Stimulated activated CD8-positive, alpha-beta memory T cell treated with anti-CD3 and anti-CD28 coated beads, Interleukin-12 subunit alpha, Interleukin-12 subunit beta, amount 100 ng/mL, for 24 hours (primary cell): ENCODE results near the gene ZCCHC7.
"Not testable (repeated sequence)": the region's sequence is repeated elsewhere in the genome, so short reads cannot be mapped to it uniquely, and the experiment has no call there.

Experiments used
- DNase-seq: peaks from one replicate; pipeline ENCODE4 v3.0.0-alpha.2; 2020; ENCODE audit errors: extremely low read depth

ZCCHC7 gene

DNA sequence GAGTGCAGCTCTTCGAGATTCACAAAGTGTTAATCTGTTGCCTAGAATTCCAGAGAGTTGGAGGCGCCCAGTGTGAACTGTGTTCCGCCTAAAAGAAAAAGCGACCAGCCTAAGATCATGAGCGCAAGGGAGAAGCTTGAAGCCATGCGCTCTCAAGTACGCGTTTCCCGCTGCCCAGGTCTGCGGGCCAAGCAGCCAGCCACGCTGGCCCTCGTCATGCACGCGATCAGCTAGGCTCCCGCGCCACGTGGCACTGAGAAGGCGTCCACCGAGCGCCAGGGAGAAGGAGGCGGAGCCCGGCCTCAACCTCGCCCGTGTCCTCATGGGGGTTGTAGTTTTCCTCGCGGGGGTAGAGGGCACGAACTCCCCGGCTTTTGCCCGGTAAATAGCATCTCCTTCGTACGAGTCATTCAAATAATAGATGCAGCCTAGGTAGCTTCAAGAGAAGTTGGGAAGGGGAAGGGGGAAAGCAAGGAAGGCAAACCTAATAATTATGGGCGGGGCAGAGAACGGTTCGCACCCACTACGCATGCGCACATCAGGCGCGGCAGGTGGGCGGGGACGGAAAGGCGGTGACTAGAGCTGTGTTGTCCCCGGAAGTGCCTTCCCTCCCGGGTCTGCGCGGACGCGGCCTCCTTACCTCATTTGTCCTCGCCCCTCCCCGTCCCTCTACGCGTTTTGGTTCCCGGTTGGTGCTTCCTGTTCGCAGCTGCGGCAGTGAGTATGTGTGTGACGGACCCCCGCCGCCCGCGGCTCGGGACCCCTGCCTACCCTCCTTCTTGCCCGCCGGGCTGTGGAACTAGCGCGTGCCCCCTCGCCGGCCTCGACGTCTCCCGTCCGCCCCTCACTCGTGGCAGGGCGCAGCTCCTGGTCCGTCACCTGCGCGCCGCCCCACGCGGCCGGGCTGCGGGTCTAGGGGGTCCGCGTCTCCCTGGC lies at the start of gene ZCCHC7:
Gene ZCCHC7 (plus strand): TSS at position 668 of the 936 bp plus-strand sequence.
- DNase-seq: peak; percentile 89

DNA sequence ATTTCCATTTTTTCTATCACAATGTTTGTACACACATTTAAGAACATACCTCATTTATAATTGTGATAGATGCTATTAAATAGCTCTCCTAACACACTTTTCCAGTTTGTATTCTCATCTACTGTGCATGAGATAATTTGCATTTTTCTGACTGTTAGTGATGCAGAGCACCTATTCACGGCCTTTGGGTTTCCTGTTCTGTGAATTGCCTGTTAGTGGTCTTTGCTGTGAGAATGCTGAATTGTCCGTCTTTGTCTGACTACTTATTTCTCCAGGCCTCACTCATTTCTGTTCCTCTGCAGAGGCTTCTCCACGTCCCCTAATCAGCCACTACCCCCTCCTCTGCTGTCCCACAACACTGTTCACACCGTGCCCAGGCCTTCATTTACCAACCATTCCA lies 45.6 kb upstream of the ZCCHC7 start:
- DNase-seq: not testable (repeated sequence)

DNA sequence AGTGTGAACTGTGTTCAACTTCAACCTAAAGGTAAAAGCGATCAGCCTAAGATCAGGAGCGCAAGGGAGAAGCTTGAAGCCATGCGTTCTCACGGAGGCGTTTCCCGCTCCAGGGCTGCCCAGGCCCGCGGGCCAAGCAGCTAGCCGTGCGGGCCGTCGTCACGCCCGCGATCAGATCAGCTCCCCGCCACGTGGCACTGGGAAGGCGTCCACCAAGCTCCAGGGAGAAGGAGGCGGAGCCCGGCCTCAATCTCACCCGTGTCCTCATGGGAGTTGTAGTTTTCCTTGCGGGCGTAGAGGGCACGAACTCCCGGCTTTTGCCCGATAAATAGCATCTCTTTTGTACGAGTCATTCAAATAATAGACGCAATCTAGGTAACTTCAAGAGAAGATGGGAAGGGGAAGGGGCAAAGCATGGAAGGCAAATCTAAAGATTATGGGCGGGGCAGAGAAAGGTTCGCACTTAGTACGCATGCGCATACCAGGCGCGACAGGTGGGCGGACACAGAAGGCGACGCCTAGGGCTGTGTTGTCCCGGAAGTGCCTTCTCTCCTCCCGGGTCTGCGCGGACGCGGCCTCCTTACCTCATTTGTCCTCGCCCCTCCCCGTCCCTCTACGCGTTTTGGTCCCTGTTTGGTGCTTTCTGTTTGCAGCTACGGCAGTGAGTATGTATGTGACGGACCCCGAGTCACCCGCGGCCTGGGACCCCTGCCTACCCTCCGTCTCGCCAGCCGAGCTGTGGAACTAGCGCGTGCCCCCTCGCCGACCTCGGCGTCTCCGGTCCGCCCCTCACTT lies 40.8 kb upstream of the ZCCHC7 start:
- DNase-seq: peak; percentile 77

DNA sequence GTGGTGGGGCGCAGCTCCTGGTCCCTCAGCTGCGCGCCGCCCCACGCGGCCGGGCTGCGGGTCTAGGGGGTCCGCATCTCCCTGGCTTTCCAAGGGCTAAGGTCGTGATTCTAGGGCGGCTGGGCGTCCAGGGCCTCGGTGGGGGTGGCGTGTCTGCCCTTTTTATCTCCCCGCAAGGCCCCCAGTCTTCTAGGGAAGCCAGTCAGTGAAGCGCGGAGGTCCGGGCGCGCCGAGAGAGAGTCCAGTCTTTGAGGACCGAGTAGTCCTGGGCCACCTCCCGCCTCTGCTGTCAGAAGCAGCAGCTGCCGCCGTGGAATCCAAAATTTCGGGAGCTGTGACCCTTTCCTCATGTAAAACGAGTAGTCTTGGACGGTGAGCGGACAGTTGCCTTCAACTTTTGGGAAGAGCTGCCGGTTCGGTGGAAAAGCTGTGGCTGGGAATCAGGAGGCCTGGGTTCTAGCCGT lies 40.2 kb upstream of the ZCCHC7 start:
- not testable (repeated sequence) for DNase-seq

DNA sequence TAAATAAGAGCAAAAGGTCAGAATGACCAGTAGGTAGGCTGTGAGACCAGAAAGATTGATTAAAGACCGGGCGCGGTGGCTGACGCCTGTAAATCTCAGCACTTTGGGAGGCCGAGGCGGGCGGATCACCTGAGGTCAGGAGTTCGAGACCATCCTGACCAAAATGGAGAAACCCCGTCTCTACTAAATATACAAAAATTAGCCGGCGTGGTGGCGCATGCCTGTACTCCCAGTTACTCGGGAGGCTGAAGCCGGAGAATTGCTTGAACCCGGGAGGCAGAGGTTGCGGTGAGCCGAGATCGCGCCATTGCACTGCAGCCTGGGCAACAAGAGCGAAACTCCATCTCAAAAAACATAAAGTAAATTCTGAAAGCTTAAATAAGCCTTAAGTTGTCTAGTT lies 38.9 kb upstream of the ZCCHC7 start:
- DNase-seq: not testable (repeated sequence)

DNA sequence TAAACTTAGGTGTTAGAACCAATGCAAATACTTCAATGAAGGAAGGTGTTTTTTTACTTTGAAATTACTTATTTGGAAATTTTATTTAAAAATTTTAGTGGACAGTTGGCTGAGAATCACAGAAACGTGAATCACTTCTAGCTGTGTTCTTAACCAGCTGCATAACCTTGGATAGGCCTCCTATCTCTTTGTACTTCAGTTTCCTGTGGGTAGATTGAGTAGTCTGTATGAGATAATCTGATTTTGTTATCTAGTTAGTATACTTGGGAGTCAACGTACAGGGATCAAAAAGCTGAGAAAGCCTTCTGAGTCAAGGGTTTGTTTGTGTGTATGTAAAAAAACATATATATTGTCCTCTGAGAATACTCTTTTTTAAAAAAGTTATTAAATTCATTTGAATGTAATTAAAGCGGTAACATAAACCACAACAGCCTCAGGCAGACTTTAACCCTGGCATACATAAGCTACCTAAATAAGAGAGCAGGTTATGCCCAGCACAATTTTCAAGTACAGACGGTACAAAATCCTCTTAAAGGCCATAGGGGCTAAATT lies 38.1 kb upstream of the ZCCHC7 start:
- no peak for DNase-seq

DNA sequence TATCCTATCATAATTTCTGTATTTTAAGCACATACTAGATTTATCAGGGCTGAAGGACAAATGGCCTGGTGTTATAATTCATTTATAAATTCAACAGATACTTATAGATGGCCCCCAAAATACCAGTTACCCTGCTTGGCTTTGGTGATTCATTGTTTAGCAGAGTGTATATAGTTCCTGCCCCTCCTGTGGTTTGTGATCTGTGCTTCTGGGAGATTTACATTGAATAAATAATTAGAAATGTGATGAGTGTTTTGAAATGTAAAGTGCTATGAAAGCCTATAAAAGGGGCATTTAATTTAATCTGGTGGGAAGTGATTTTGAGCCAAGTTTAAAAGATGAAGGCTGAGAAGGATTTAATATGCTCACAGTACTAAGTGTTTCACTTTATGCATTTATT lies 36.7 kb upstream of the ZCCHC7 start:
- DNase-seq: no peak

DNA sequence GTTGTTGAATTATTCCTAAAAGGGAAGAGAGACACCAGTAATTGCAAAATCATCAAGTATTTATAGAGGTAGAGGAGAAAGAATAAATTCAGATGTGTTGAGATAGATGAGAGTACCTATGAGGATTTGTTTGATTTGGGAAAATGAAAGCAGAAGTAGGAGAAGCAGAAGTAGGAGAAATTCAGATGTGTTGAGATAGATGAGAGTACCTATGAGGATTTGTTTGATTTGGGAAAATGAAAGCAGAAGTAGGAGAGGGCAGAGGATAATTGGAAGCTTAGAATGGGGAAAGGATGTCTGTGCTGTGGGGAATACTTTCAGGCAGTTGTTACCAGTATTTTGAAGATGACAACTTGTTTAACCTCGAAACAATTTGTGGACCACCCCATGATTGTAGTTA lies 35.1 kb upstream of the ZCCHC7 start:
- DNase-seq: no peak

DNA sequence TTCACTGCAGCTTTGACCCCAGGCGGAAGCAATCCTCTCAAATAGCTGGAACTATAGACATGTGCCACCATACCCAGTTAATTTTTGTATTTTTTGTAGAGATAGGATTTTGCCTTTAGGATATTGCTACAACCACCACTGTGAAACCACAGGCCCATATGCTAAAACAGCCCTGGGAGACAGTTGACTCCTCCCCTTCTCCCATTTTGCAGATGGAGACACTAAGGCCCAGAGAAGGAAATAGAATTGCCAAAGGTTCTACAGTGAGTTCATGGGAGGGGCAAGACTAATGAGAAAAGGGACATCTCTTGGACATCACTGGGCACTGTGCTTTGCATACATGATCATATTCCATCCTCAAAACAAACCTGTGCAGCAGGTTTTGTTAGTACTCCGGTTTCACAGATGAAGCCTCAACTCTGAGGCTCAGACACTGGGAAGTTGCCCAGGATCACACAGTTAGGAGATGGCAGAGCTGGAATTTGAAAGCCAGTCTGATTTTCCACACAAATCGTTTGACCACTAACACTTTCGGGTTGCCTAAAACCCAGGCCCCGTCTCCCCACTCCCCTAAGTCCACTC lies 27.6 kb upstream of the ZCCHC7 start:
- DNase-seq: not testable (repeated sequence)

DNA sequence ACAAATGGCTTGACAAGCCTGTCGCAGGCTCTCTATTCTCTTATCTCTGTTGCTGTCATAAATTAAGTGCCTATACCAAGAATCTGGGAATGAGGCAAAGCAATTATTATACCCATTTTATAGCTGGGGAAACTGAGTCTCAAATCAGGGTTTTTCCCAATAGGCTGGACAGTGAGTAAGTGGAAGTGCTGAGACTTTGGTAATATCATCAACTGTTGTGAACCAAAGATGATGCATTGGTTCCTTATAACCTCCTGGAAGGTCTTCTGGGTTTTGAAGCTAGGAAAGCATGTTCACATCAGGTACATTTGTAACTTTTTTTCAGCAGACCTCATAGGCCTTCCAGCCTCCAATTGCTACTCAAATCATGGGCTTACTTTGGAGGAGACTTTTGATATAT lies 25.6 kb upstream of the ZCCHC7 start:
- DNase-seq: no peak

DNA sequence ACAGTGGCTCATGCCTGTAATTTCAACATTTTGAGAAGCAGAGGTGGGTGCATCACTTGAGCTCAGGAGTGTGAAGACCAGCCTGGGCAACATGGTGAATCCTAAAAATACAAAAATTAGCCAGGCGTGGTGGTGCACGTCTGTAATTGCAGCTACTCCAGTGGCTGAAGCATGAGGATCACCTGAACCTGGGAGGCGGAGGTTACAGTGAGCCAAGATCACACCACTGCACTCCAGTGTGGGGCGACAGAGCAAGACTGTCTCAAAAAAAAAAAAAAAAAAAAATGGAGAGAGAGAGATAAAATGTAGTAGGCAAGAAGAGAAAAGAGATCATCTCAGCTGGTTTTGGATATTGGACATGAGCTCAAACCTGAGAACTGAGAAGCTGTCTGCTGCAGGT lies 23.7 kb upstream of the ZCCHC7 start:
- no peak for DNase-seq

DNA sequence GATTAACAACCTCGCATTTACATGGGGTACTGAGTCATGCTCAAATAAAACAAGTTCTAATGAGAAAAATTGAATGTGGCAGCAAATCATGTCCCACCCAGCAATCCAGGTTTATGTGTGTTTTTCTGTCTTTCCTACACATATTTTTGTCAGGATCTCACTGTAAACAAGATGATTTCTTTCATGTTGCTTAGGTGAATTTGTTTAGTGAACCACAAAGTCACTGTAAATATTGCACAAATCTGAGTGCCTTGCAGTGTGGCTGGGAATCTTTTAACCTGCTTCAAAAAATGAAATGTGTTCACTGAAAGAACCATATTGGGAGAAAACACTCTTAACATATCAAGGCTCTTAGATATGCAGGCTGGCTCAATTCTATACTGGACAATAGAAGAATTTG lies 23.1 kb upstream of the ZCCHC7 start:
- no peak for DNase-seq

DNA sequence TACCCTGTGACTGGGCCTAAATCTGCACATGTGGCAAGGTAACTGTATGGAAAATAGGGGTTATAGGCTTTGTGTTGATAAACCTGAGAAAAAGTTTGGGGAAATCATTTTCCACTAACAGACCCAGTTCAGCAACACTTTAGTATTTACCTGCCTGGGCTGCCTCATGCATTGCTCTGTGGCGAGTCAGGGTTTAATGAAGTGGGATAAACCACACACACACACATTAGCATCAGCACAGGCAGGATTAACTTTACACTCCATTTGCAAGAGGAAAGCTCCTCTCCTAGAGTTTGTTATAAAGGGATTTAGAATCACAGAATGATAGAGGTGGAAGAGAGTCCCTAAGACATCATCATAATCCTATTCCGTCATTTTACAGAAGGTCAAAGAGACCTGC lies 20.0 kb upstream of the ZCCHC7 start:
- no peak for DNase-seq

DNA sequence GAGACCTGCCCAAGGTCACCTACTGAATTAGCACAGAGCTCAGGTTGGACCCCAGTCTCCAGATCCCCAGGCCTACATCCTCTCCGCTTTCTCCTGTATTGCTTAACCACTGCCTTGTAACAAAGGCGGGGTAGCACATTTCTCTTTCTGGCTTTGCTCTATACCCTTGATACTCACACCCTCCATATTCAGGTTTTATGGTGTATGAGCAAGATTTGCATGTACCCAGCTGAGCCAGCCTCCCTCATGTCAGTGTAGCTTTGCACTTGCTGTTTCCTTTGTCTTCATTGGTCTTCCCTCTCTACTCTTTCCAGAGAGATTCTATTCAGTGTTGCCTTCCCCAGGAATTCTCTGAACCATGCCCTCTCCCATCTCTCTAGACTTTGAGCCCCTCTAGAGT lies 19.6 kb upstream of the ZCCHC7 start:
- DNase-seq: no peak

DNA sequence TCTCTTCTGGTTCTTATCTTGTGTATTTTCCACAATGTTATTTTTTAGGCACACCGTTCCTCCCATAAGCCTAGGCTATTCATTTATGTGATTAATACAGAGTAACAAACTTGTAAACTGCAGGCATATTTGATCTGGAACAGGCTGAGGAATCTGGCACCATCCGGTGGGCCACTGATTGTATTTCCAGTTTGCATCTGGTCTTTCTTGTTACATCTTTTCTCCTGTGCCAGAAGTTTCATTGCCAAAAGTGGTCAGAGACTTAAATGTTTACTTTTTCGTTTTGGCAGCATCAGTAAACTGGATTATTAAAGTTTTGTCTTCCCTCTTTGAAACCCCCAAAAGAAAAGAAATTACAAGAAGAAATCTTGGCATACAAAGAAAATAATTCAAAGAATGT lies 17.9 kb upstream of the ZCCHC7 start:
- no peak for DNase-seq

DNA sequence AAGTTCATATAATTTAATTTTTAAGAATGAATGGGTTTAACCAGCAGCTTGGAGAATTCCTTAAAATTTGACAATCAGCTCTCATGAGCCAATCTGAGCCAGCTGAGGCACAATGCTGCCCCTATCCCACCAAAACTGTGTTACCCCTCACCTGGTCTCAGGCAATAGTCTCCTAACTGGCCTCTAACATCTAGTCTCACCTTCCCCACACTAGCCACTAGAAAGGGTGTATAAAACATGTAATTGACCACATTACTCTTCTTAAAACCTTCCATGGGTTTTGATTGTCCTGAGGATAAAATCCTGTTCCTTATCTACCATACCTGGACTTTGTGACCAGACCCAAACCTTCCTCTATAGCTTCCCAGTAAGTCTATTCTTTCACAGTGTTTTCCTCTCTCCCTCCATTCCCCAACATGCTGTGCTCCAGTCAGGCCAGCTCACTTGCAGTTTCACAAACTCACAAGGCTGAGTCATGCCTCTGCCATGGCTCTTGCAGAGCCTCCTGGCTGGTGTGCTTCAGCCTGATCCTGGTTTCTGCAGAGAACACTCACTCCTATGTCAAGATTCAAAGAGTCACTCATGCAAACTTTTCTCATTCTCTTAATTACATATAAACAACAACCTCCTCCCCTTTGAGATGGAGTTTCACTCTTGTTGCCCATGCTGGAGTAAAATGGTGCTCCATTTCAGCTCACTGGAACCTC lies 16.0 kb upstream of the ZCCHC7 start:
- no peak for DNase-seq

DNA sequence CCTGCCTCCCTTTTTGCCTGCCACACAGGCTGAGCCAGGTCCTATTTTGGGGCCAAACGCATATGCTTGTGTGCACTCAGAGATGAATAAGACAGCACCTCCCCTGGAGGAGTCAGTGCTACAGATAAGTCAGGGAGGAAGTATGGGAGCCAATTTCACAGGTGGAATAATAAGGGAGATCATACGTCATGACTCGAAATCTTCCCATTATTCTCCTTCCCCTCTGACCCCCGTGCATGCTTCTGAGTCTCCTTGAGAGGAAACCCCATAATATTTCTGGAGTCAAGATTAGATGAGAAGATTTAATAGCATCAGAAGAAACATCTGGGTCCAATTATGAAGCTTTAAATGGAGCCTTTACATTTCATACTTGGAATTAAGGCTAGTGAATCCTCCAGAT lies 15.1 kb upstream of the ZCCHC7 start:
- DNase-seq: no peak

DNA sequence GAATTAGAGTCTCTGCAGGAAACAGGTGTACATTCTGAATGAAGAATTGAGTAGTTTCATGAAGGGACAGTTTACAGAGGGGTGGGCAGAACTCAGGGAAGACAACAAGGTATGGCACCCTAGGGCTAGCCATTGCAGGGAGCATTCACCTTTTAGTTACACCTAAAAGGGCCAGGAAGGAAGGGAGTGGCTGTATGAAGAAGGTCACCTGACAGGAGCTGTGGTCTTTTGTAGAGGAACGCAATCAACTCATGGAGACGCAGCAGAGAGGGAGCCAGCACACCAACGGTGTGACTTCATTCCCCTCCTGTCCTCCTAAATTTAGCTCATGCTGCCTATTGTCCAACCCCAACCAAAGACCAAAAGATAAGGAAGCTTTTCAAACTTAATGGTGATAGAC lies 12.7 kb upstream of the ZCCHC7 start:
- DNase-seq: no peak

DNA sequence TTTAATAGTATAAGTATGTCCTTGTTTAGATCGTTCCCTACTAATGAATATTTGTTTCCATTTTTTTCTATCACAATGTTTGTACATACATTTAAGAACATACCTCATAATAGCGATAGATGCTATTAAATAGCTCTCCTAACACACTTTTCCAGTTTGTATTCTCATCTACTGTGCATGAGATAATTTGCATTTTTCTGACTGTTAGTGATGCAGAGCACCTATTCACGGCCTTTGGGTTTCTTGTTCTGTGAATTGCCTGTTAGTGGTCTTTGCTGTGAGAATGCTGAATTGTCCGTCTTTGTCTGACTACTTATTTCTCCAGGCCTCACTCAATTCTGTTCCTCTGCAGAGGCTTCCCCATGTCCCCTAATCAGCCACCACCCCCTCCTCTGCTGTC lies 5.9 kb upstream of the ZCCHC7 start:
- not testable (repeated sequence) for DNase-seq

DNA sequence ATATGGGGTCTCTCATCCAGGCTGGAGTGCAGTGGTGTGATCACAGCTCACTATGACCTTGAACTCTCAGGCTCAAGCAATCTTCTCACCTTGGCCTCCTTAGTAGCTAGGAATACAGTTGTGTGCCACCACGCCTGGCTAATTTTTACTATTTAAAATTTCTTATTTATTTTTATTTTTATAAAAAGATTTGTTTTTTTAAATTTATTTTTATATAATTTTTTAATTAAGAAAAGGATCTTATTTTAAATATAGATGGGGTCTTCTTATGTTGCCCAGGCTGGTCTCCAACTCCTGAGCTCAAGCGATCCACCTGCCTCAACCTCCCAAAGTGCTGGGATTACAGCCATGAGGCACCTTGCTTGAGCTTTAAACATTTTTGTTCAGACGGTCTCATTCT lies 2.4 kb upstream of the ZCCHC7 start:
- DNase-seq: no peak

DNA sequence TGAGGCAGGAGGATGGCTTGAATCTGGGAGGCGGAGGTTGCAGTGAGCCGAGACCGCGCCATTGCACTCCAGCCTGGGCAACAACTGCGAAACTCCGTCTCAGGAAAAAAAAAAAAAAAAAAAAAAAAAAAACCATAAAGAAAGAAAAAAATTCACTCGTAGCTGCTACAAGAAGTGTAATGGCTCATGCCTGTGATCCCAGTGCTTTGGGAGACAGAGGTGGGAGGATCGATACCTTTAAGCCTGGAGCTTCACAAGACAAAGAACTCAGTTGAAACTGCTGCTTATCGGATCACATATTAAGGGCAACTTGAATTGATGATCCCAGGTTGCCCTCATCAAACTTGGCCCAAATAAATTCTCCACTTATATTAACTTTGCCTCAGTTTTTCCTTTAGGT lies 1.0 kb upstream of the ZCCHC7 start:
- no peak for DNase-seq
